ENCODE measurements around the gene TTI1. TPM values are rescaled to one million over a fixed set of nuclear protein-coding genes. Genes with fewer than 3 reads are reported as not detected.

Gene TTI1
- total and polyA plus RNA-seq, 2 of the 13 experiments (the other 11 are each of a cell fraction or from before 2014, with no cell fraction given): 22.9 to 39.8 TPM

- TF ChIP-seq TFDP1 (CRISPR knock-in tag; IDR thresholded peaks at IDR 0.05; ENCODE audit: borderline replicate concordance): peak; percentile 20; the same call in 1 of the 2 replicates
- no peak for TF ChIP-seq ZNF260 (CRISPR knock-in tag; IDR thresholded peaks at IDR 0.05; ENCODE audit: borderline replicate concordance, low read depth)
- no peak for TF ChIP-seq ZNF678 (CRISPR knock-in tag; IDR thresholded peaks at IDR 0.05)
- no peak for TF ChIP-seq CHD2 (IDR thresholded peaks at IDR 0.05; ENCODE audit: low read depth, low read length)
- no peak for TF ChIP-seq ZNF558 (CRISPR knock-in tag; IDR thresholded peaks at IDR 0.05; ENCODE audit: borderline replicate concordance)
- peak; percentile 19; the same call in 1 of the 2 replicates for TF ChIP-seq CENPBD1 (CRISPR knock-in tag; IDR thresholded peaks at IDR 0.05; ENCODE audit: borderline replicate concordance, low read depth)
- no peak for TF ChIP-seq ZFP36L2 (CRISPR knock-in tag; IDR thresholded peaks at IDR 0.05)
- TF ChIP-seq CBFB (CRISPR knock-in tag; IDR thresholded peaks at IDR 0.05): peak; percentile 40; the same call in 1 of the 2 replicates
- no peak for TF ChIP-seq U2AF1 (optimal IDR thresholded peaks at IDR 0.05; ENCODE audit: low read depth, low read length)
- no peak for TF ChIP-seq ZNF556 (CRISPR knock-in tag; IDR thresholded peaks at IDR 0.05; ENCODE audit: borderline replicate concordance)
- 0 out of 2 replicates have a peak, but pooled peaks have one; percentile 39 for TF ChIP-seq SRY (CRISPR knock-in tag; IDR thresholded peaks at IDR 0.05)
- TF ChIP-seq ZNF639 (CRISPR knock-in tag; conservative IDR thresholded peaks at IDR 0.05): no peak; the same call in 1 of the 2 replicates
- no peak; the same call in 1 of the 2 replicates for TF ChIP-seq CREB1 (IDR thresholded peaks at IDR 0.05)
- TF ChIP-seq CREB1 (CRISPR knock-in tag; IDR thresholded peaks at IDR 0.05): peak; percentile 59; the same call in 1 of the 2 replicates
- no peak for TF ChIP-seq MTF2 (CRISPR knock-in tag; IDR thresholded peaks at IDR 0.05; ENCODE audit: borderline replicate concordance)
- no peak for TF ChIP-seq ZNF367 (CRISPR knock-in tag; IDR thresholded peaks at IDR 0.05; ENCODE audit: borderline replicate concordance)
- peak; percentile 43; the same call in 1 of the 2 replicates for TF ChIP-seq ZNF891 (CRISPR knock-in tag; IDR thresholded peaks at IDR 0.05)
- TF ChIP-seq SMYD3 (CRISPR knock-in tag; IDR thresholded peaks at IDR 0.05): no peak; the same call in 1 of the 2 replicates
- TF ChIP-seq, protein P1, sequence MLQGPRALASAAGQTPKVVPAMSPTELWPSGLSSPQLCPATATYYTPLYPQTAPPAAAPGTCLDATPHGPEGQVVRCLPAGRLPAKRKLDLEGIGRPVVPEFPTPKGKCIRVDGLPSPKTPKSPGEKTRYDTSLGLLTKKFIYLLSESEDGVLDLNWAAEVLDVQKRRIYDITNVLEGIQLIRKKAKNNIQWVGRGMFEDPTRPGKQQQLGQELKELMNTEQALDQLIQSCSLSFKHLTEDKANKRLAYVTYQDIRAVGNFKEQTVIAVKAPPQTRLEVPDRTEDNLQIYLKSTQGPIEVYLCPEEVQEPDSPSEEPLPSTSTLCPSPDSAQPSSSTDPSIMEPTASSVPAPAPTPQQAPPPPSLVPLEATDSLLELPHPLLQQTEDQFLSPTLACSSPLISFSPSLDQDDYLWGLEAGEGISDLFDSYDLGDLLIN (CRISPR knock-in tag; IDR thresholded peaks at IDR 0.05; ENCODE audit: borderline replicate concordance): no peak
- no peak for TF ChIP-seq NFE2L2 (IDR thresholded peaks at IDR 0.05; ENCODE audit: low read length)
- peak; percentile 55; the same call in 1 of the 2 replicates for TF ChIP-seq POLR2G (IDR thresholded peaks at IDR 0.05; ENCODE audit: low read depth, low read length)
- TF ChIP-seq NCOA2 (CRISPR knock-in tag; IDR thresholded peaks at IDR 0.05): peak; percentile 57
- no peak for TF ChIP-seq IKZF1 (IDR thresholded peaks at IDR 0.05)
- TF ChIP-seq PRMT3 (CRISPR knock-in tag; IDR thresholded peaks at IDR 0.05; ENCODE audit: borderline replicate concordance, low read depth): no peak
- no peak for TF ChIP-seq ZBTB8A (CRISPR knock-in tag; IDR thresholded peaks at IDR 0.05; ENCODE audit: borderline replicate concordance, low read depth)
- TF ChIP-seq RFXAP (CRISPR knock-in tag; IDR thresholded peaks at IDR 0.05; ENCODE audit: borderline replicate concordance): peak; percentile 81; the same call in 1 of the 2 replicates
Observed at GRCh38 chr20:37984018-37984785, 49.1 kb downstream of the TTI1 start (continued).

All from HepG2 (cell line).